ENCODE measurements around the gene DENND1B. TPM values are rescaled to one million over a fixed set of nuclear protein-coding genes. Genes with fewer than 3 reads are reported as not detected.

Gene DENND1B
- total RNA-seq, 3 donors from 2014 or later, result 10.1 to 54.7 (median 29.8) TPM

GRCh38 chr1:197788741-197789739 is 13.8 kb upstream of the DENND1B start:
- intact Hi-C loops (cut with DNase I; ENCODE audit: low total_unique reads), result no loop called here
- H3K4me1 ChIP-seq, result no peaks in the 10 kb centered on the region
- H3K36me3 ChIP-seq, result no peaks in the 10 kb centered on the region
- no peak for TF ChIP-seq POLR2AphosphoS5 (IDR thresholded peaks at IDR 0.05)
- no peak for TF ChIP-seq POLR2A (IDR thresholded peaks at IDR 0.05)
- no peak overlapping the region for H3K4me3 ChIP-seq
- DNase-seq (ENCODE audit: low spot score in 2 of 2), result no peak
- H3K27me3 ChIP-seq, result no peaks in the 10 kb centered on the region
- no peak overlapping the region for H3K27ac ChIP-seq
- no peaks in the 10 kb centered on the region for H3K9me3 ChIP-seq

GRCh38 chr1:197787623-197788536 is 12.6 kb upstream of the DENND1B start:
- no peaks in the 10 kb centered on the region for H3K27me3 ChIP-seq
- H3K4me3 ChIP-seq, result no peak overlapping the region
- intact Hi-C loops (cut with DNase I; ENCODE audit: low total_unique reads), result no loop called here
- no peak for DNase-seq (ENCODE audit: low spot score in 2 of 2)
- no peak overlapping the region for H3K27ac ChIP-seq
- no peaks in the 10 kb centered on the region for H3K4me1 ChIP-seq
- TF ChIP-seq, protein P1, sequence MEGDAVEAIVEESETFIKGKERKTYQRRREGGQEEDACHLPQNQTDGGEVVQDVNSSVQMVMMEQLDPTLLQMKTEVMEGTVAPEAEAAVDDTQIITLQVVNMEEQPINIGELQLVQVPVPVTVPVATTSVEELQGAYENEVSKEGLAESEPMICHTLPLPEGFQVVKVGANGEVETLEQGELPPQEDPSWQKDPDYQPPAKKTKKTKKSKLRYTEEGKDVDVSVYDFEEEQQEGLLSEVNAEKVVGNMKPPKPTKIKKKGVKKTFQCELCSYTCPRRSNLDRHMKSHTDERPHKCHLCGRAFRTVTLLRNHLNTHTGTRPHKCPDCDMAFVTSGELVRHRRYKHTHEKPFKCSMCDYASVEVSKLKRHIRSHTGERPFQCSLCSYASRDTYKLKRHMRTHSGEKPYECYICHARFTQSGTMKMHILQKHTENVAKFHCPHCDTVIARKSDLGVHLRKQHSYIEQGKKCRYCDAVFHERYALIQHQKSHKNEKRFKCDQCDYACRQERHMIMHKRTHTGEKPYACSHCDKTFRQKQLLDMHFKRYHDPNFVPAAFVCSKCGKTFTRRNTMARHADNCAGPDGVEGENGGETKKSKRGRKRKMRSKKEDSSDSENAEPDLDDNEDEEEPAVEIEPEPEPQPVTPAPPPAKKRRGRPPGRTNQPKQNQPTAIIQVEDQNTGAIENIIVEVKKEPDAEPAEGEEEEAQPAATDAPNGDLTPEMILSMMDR (IDR thresholded peaks at IDR 0.05), result no peak
- no peak for TF ChIP-seq POLR2AphosphoS5 (IDR thresholded peaks at IDR 0.05)
- TF ChIP-seq POLR2A (IDR thresholded peaks at IDR 0.05), result no peak
- no peaks in the 10 kb centered on the region for H3K9me3 ChIP-seq
- no peaks in the 10 kb centered on the region for H3K36me3 ChIP-seq

GRCh38 chr1:197787056-197787455 is 11.8 kb upstream of the DENND1B start:
- TF ChIP-seq POLR2AphosphoS5 (IDR thresholded peaks at IDR 0.05), result no peak
- TF ChIP-seq, protein P1 (IDR thresholded peaks at IDR 0.05), result no peak
- no peak for TF ChIP-seq POLR2A (IDR thresholded peaks at IDR 0.05)
- H3K36me3 ChIP-seq, result no peaks in the 10 kb centered on the region
- no peaks in the 10 kb centered on the region for H3K4me1 ChIP-seq
- no peaks in the 10 kb centered on the region for H3K27me3 ChIP-seq
- H3K9me3 ChIP-seq, result no peaks in the 10 kb centered on the region
- intact Hi-C loops (cut with DNase I; ENCODE audit: low total_unique reads), result no loop called here
- H3K4me3 ChIP-seq, result no peak overlapping the region
- H3K27ac ChIP-seq, result no peak overlapping the region
- DNase-seq (ENCODE audit: low spot score in 2 of 2), result no peak

DNA sequence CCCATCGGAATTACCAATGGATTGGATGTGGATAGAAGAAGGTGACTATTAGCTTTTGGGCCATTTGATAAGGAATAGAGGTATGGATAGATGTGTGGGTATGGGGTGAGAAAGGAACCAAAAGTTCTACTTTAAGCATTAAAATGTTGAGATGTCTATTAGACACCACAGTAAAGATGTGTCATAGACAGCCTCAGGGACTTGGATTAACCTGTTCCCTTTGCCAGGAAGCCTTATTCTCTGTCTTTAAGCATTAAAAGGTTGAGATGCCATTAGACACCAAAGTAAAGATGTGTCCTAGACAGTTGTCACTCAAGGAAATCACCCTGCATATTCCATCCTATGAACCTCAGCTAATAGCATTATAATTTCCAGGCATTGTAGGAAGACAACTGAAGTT is 11.0 kb upstream of the DENND1B start:
- intact Hi-C loops (cut with DNase I; ENCODE audit: low total_unique reads), result no loop called here
- H3K9me3 ChIP-seq, result no peaks in the 10 kb centered on the region
- H3K36me3 ChIP-seq, result no peaks in the 10 kb centered on the region
- no peaks in the 10 kb centered on the region for H3K4me1 ChIP-seq
- no peak overlapping the region for H3K4me3 ChIP-seq
- H3K27me3 ChIP-seq, result no peaks in the 10 kb centered on the region
- DNase-seq (ENCODE audit: low spot score in 2 of 2), result no peak
- TF ChIP-seq, protein P1 (IDR thresholded peaks at IDR 0.05), result no peak
- TF ChIP-seq POLR2AphosphoS5 (IDR thresholded peaks at IDR 0.05) (no peak), POLR2A (IDR thresholded peaks at IDR 0.05) (no peak)
- H3K27ac ChIP-seq, result no peak overlapping the region

DNA sequence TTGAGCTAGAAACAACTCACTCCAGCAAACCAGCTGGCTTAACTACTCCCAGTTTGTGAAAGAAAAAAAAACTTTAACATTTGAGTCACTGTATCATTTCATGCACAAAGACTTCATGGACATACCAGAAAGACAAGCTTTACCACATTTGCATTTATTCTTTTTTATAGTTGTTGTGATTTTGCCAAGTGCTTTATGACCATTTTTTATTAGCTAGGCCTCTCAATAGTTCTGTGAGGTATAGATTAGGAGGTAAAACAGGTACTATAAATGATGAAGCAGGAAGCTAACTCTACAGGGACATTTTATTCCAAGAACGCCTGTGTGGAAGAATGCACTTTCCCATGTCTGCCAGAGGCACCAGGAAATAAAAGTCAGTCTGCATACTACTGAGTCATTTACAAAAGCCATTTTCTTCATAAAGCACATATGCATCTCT is 8.2 kb upstream of the DENND1B start:
- no peaks in the 10 kb centered on the region for H3K9me3 ChIP-seq
- no peaks in the 10 kb centered on the region for H3K4me1 ChIP-seq
- H3K27me3 ChIP-seq, result no peaks in the 10 kb centered on the region
- intact Hi-C loops (cut with DNase I; ENCODE audit: low total_unique reads), result no loop called here
- TF ChIP-seq POLR2AphosphoS5 (IDR thresholded peaks at IDR 0.05), result no peak
- no peak for TF ChIP-seq POLR2A (IDR thresholded peaks at IDR 0.05)
- TF ChIP-seq, protein P1 (IDR thresholded peaks at IDR 0.05), result no peak
- no peak overlapping the region for H3K4me3 ChIP-seq
- H3K27ac ChIP-seq, result peak overlapping the region in 1 of 2 donors; percentile 55
- no peak for DNase-seq (ENCODE audit: low spot score in 2 of 2)
- H3K36me3 ChIP-seq, result no peaks in the 10 kb centered on the region

Measured in breast epithelium (tissue), 4 donors.